HepG2 (cell line): ENCODE results near the gene PISD. TPM values are rescaled to one million over a fixed set of nuclear protein-coding genes. Genes with fewer than 3 reads are reported as not detected.

Source experiments
- BRD4 ChIP-seq: sonication (generic); formaldehyde crosslinking; IDR thresholded peaks from 2 replicates; pipeline ENCODE4 v1.4.0; 2020; ENCODE audit warnings: missing genetic modification reagents
- HOXA9 ChIP-seq: sonication (generic); formaldehyde crosslinking; IDR thresholded peaks from 2 replicates; pipeline ENCODE4 v1.8.1; 2022; ENCODE audit warnings: missing genetic modification reagents, mild to moderate bottlenecking, moderate library complexity, borderline replicate concordance
- JUNB ChIP-seq: sonication (generic); formaldehyde crosslinking; IDR thresholded peaks from 2 replicates; pipeline ENCODE4 v1.8.0; 2022; ENCODE audit warnings: missing genetic modification reagents, mild to moderate bottlenecking, borderline replicate concordance
- PTBP1 ChIP-seq: fragments of 200-400 bp; formaldehyde crosslinking; IDR thresholded peaks from 2 replicates; pipeline ENCODE4 v1.6.1; 2018; ENCODE audit warnings: low read length, low read depth; ENCODE audit not compliant: poor library complexity, severe bottlenecking
- RORA ChIP-seq: sonication (generic); formaldehyde crosslinking; IDR thresholded peaks from 2 replicates; pipeline ENCODE4 v1.5.0; 2020; ENCODE audit warnings: mild to moderate bottlenecking, missing genetic modification reagents, moderate library complexity
- SMYD3 ChIP-seq: sonication (generic); formaldehyde crosslinking; IDR thresholded peaks from 2 replicates; pipeline ENCODE4 v1.8.1; 2023; ENCODE audit warnings: mild to moderate bottlenecking, missing genetic modification reagents
- THYN1 ChIP-seq: sonication (generic); formaldehyde crosslinking; IDR thresholded peaks from 2 replicates; pipeline ENCODE4 v1.8.1; 2023; ENCODE audit warnings: low read depth, mild to moderate bottlenecking, moderate library complexity, missing genetic modification reagents, borderline replicate concordance
- TSC22D2 ChIP-seq: sonication (generic); formaldehyde crosslinking; IDR thresholded peaks from 2 replicates; pipeline ENCODE4 v1.5.1; 2020; ENCODE audit warnings: missing genetic modification reagents, mild to moderate bottlenecking, borderline replicate concordance
- ZC3H4 ChIP-seq: sonication (generic); formaldehyde crosslinking; IDR thresholded peaks from 2 replicates; pipeline ENCODE4 v1.4.0; 2020; ENCODE audit warnings: missing genetic modification reagents, borderline replicate concordance
- ZNF292 ChIP-seq: sonication (generic); formaldehyde crosslinking; IDR thresholded peaks from 2 replicates; pipeline ENCODE4 v1.8.1; 2022; ENCODE audit warnings: mild to moderate bottlenecking, low read depth, missing genetic modification reagents, borderline replicate concordance
- ZNF510 ChIP-seq: sonication (generic); formaldehyde crosslinking; IDR thresholded peaks from 2 replicates; pipeline ENCODE4 v1.4.0; 2020; ENCODE audit warnings: low read depth, mild to moderate bottlenecking, missing genetic modification reagents
- ZNF543 ChIP-seq: sonication (generic); formaldehyde crosslinking; IDR thresholded peaks from 2 replicates; pipeline ENCODE4 v1.4.0; 2020; ENCODE audit warnings: mild to moderate bottlenecking, missing genetic modification reagents
- ZNF607 ChIP-seq: sonication (generic); formaldehyde crosslinking; IDR thresholded peaks from 2 replicates; pipeline ENCODE4 v1.5.1; 2020; ENCODE audit warnings: missing genetic modification reagents, mild to moderate bottlenecking, borderline replicate concordance
- ZNF841 ChIP-seq: sonication (generic); formaldehyde crosslinking; IDR thresholded peaks from 2 replicates; pipeline ENCODE4 v1.8.1; 2023; ENCODE audit warnings: missing genetic modification reagents, borderline replicate concordance
- polyA plus RNA-seq, 8 experiments: library from polyadenylated mRNA; depleted of rRNA in 3 of 8; stranded (reverse) in 7 of 8; unstranded in 1 of 8; fragments of >200 nt; fragmentation: Illumina TruSeq in 4 of 8; extraction: Trizol in 4 of 8; gene quantifications; 2 replicates each; pipeline versions ENCODE4 v1.2.1 to v1.2.3, GENCODE V29; 2011 to 2016; ENCODE audit warnings: low read depth in 4 of 8, missing spikeins in 1 of 8, mixed read lengths in 1 of 8; ENCODE audit not compliant: insufficient read depth in 1 of 8
- total RNA-seq, 5 experiments: library from RNA; depleted of rRNA; stranded (reverse); fragments of >200 nt; fragmentation: Illumina TruSeq; extraction: Trizol; gene quantifications; 2 replicates each; pipeline ENCODE4 v1.2.3, GENCODE V29; 2016; ENCODE audit warnings: low read depth in 1 of 5
- TF ChIP-seq, protein P1 (sequence below): sonication (generic); formaldehyde crosslinking; IDR thresholded peaks from 2 replicates; pipeline ENCODE4 v1.5.1; 2020; ENCODE audit warnings: missing genetic modification reagents, mild to moderate bottlenecking, borderline replicate concordance
- TF ChIP-seq, protein P2 (sequence below): sonication (generic); formaldehyde crosslinking; IDR thresholded peaks from 2 replicates; pipeline ENCODE4 v1.4.0; 2020; ENCODE audit warnings: missing genetic modification reagents, borderline replicate concordance
- TF ChIP-seq, protein P3 (sequence below): sonication (generic); formaldehyde crosslinking; IDR thresholded peaks from 2 replicates; pipeline ENCODE4 v1.4.0; 2020; ENCODE audit warnings: missing genetic modification reagents

The PISD gene
- total and polyA plus RNA-seq, 2 of the 13 experiments (the other 11 are each of a cell fraction or from before 2014, with no cell fraction given): 30.1 to 47.7 TPM

DNA sequence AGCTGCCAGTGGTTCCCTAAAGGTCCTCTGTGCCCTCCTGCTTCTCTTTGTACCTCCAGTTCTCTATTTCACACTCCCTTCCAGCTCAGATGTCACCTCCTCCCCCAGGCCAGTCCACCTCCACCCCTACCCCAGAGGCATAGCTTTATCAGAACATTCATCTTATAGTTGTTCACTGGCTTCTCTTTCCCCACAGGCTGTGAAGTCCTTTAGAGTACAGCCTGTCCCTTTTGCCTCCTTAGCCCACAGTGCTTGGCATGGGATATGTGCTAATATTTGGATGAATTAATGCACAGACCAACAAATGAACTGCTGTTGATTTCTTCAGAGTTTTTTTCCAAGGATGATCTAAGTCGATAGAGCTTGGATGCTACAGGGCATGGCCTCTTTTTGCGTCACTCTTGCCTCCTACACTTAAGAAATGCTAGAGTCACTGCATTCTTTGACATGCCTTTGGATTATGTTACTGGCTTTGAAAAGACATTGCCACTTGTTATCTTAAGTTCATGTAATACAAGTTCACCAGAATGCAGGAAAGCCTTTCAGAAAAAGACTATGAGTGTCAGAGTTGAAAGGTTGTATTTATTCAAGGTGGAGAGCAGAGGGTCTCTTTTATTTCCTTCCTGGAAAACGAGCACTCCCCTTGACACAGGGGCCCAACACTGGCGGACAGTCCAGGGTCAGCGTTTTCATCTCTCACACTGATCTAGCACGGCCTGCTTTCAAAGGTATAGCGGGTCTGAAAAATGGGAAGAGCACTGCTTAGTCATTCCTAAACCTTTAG lies 75.7 kb downstream of the PISD start (continued):
- TF ChIP-seq, protein P1, sequence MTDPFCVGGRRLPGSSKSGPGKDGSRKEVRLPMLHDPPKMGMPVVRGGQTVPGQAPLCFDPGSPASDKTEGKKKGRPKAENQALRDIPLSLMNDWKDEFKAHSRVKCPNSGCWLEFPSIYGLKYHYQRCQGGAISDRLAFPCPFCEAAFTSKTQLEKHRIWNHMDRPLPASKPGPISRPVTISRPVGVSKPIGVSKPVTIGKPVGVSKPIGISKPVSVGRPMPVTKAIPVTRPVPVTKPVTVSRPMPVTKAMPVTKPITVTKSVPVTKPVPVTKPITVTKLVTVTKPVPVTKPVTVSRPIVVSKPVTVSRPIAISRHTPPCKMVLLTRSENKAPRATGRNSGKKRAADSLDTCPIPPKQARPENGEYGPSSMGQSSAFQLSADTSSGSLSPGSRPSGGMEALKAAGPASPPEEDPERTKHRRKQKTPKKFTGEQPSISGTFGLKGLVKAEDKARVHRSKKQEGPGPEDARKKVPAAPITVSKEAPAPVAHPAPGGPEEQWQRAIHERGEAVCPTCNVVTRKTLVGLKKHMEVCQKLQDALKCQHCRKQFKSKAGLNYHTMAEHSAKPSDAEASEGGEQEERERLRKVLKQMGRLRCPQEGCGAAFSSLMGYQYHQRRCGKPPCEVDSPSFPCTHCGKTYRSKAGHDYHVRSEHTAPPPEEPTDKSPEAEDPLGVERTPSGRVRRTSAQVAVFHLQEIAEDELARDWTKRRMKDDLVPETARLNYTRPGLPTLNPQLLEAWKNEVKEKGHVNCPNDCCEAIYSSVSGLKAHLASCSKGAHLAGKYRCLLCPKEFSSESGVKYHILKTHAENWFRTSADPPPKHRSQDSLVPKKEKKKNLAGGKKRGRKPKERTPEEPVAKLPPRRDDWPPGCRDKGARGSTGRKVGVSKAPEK (CRISPR knock-in tag): no peak
- TF ChIP-seq, protein P2, sequence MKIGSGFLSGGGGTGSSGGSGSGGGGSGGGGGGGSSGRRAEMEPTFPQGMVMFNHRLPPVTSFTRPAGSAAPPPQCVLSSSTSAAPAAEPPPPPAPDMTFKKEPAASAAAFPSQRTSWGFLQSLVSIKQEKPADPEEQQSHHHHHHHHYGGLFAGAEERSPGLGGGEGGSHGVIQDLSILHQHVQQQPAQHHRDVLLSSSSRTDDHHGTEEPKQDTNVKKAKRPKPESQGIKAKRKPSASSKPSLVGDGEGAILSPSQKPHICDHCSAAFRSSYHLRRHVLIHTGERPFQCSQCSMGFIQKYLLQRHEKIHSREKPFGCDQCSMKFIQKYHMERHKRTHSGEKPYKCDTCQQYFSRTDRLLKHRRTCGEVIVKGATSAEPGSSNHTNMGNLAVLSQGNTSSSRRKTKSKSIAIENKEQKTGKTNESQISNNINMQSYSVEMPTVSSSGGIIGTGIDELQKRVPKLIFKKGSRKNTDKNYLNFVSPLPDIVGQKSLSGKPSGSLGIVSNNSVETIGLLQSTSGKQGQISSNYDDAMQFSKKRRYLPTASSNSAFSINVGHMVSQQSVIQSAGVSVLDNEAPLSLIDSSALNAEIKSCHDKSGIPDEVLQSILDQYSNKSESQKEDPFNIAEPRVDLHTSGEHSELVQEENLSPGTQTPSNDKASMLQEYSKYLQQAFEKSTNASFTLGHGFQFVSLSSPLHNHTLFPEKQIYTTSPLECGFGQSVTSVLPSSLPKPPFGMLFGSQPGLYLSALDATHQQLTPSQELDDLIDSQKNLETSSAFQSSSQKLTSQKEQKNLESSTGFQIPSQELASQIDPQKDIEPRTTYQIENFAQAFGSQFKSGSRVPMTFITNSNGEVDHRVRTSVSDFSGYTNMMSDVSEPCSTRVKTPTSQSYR (CRISPR knock-in tag): no peak; the same call in 1 of the 2 replicates
- TF ChIP-seq ZC3H4 (CRISPR knock-in tag) (no peak), PTBP1 (no peak), ZNF607 (no peak), ZNF543 (no peak), SMYD3 (CRISPR knock-in tag) (no peak), RORA (no peak), ZNF841 (CRISPR knock-in tag) (no peak), TSC22D2 (no peak), HOXA9 (CRISPR knock-in tag) (no peak), THYN1 (CRISPR knock-in tag) (no peak), JUNB (no peak), ZNF510 (CRISPR knock-in tag) (no peak), ZNF292 (CRISPR knock-in tag) (peak; percentile 72; the same call in 1 of the 2 replicates), BRD4 (no peak)
- TF ChIP-seq, protein P3, sequence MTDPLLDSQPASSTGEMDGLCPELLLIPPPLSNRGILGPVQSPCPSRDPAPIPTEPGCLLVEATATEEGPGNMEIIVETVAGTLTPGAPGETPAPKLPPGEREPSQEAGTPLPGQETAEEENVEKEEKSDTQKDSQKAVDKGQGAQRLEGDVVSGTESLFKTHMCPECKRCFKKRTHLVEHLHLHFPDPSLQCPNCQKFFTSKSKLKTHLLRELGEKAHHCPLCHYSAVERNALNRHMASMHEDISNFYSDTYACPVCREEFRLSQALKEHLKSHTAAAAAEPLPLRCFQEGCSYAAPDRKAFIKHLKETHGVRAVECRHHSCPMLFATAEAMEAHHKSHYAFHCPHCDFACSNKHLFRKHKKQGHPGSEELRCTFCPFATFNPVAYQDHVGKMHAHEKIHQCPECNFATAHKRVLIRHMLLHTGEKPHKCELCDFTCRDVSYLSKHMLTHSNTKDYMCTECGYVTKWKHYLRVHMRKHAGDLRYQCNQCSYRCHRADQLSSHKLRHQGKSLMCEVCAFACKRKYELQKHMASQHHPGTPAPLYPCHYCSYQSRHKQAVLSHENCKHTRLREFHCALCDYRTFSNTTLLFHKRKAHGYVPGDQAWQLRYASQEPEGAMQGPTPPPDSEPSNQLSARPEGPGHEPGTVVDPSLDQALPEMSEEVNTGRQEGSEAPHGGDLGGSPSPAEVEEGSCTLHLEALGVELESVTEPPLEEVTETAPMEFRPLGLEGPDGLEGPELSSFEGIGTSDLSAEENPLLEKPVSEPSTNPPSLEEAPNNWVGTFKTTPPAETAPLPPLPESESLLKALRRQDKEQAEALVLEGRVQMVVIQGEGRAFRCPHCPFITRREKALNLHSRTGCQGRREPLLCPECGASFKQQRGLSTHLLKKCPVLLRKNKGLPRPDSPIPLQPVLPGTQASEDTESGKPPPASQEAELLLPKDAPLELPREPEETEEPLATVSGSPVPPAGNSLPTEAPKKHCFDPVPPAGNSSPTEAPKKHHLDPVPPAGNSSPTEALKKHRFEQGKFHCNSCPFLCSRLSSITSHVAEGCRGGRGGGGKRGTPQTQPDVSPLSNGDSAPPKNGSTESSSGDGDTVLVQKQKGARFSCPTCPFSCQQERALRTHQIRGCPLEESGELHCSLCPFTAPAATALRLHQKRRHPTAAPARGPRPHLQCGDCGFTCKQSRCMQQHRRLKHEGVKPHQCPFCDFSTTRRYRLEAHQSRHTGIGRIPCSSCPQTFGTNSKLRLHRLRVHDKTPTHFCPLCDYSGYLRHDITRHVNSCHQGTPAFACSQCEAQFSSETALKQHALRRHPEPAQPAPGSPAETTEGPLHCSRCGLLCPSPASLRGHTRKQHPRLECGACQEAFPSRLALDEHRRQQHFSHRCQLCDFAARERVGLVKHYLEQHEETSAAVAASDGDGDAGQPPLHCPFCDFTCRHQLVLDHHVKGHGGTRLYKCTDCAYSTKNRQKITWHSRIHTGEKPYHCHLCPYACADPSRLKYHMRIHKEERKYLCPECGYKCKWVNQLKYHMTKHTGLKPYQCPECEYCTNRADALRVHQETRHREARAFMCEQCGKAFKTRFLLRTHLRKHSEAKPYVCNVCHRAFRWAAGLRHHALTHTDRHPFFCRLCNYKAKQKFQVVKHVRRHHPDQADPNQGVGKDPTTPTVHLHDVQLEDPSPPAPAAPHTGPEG (CRISPR knock-in tag): no peak
